ENCODE results near the gene HIGD1C.
"Not testable (repeated sequence)": the region's sequence is repeated elsewhere in the genome, so short reads cannot be mapped to it uniquely, and the experiment has no call there.

DNA sequence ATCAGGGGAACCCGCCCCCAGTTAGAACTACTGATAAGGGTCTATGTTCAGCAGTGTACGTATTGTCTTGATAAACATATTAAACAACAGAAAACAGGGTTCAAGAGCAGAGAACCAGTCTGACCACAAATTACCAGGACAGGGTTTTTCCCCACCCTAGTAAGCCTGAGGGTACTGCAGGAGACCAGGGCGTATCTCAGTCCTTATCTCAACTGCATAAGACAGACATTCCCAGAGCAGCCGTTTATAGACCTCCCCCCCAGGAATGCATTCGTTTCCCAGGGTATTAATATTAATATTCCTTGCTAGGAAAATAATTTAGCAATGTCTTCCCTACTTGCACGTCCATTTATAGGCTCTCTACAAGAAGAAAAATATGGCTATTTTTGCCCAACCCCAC is 40.0 kb upstream of the HIGD1C start:
- not testable (repeated sequence) for TF ChIP-seq CTCF (IDR thresholded peaks at IDR 0.05; ENCODE audit: insufficient read depth, low read length); POLR2AphosphoS5 (IDR thresholded peaks at IDR 0.05; ENCODE audit: low read depth); SPI1 (IDR thresholded peaks at IDR 0.05; ENCODE audit: borderline replicate concordance, low read depth); REST (IDR thresholded peaks at IDR 0.05; ENCODE audit: insufficient replicate concordance, low read depth); GABPA (IDR thresholded peaks at IDR 0.05; ENCODE audit: low read depth)
